ENCODE results near the gene SIRT4. TPM values are rescaled to one million over a fixed set of nuclear protein-coding genes. Genes with fewer than 3 reads are reported as not detected.
A peak's percentile ranks its signal among the peaks of the same experiment; 100 is the strongest.
"Not testable (repeated sequence)": the region's sequence is repeated elsewhere in the genome, so short reads cannot be mapped to it uniquely, and the experiment has no call there.

Gene SIRT4
- polyA plus RNA-seq, 1 donor = 3.3 TPM

DNA sequence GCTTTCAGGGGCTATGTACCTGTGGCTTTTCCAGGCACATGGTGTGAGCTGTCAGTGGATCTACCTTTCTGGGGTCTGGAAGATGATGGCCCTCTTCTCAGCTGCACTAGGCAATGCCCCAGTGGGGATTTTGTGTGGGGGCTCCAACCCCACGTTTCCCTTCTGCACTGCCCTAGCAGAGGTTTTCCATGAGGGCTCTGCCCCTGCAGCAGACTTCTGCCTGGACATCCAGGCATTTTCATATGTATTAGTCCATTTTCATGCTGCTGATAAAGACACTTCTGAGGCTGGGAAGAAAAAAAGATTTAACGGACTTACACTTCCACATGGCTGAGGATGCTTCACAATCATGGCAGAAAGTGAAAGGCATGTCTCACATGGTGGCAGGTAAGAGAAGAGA is 34.3 kb downstream of the SIRT4 start:
- not testable (repeated sequence) for DNase-seq

DNA sequence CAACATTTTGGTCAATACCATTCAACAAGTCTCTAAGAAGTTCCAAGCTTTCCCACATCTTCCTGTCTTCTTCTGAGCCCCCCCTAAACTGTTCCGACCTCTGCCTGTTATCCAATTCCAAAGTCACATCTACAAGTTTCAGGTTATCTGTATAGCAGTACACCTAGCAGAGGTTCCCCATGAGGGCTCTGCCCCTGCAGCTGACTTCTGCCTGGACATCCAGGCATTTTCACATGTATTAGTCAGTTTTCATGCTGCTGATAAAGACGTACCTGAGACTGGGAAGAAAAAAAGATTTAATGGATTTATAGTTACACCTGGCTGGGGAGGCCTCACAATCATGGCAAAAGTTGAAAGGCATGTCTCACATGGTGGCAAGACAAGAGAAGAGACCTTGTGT is 35.6 kb downstream of the SIRT4 start:
- DNase-seq = no peak

DNA sequence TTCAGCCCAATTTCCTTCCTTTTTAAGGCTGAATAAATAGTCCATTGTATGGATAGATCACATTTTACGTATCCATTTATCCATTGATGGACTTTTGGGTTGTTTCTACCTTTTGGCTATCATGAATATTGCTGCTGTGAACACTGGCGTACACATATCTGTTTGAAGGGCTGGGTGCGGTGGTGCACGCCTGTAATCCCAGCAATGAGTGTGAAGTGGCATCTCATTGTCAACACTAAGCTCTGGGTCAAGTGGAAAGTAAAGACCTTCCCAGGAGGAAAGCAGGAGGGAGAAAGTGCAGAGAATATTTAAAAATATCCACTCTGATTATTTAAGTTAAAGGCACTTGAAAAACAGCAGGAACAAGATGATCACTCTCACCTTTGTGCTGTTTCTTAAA is 37.1 kb downstream of the SIRT4 start:
- DNase-seq = no peak

DNA sequence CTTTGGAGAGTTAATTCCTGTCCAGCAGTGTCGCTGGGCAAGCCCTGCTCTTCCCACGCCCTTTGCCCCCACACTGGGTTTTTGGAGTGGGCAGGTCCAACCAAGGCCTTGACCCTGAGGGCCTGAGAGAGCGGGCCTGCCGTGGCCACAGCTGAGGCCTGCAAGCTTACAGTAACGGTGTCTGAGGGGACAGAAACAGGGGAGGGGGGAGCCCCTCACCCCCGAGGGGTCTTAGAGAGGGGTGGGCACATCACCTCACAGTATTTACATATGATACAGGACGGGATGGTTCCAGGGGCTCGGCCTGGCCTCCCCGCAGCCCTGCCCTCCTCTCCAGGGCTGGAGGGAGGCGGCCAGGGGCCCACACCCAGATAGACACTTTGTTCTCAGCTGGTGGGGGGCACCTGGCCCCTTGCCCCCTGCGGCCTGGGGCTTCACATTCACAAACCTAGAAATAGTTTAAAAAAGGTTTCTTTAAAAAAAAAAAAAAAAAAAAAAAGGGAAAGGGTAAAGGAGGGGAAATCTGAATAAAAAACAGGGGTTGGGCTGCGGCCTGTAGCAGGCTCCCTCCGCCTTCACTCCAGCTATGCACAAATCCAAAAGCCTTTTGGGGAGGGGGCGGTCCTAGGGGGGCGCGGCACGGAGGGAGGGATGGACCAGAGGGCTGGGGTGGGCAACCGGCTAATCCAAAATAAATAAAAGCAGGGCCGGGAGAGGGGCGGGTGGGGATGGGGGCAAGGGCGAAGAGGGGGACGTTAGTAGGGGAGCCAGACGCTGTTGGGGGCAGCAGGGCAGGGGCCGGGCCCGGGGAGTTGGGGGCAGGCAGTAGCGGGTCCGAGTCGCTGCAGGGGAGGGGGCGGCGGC is 40.3 kb downstream of the SIRT4 start:
- DNase-seq = no peak

DNA sequence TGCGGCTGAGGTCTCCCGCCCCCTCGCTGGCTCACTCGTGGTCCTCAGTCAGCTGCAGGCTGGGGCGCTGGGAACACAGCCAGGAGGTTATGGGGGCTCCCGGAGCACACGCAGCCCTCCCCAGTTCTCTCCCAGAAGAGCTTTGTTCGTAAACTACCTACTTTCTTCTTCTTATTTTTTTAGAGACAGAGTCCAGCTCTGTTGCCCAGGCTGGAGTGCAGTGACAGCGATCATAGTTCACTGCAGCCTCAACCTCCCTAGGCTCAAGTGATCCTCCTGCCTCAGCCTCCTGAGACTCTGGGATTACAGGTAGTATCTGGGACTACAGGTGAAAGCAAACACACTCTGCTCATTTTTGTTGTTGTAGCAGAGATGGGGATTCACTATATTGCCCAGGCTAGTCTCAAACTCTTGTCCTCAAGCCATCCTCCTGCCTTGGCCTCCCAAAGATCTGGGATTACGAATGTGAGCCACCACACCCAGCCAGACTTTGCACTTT is 41.0 kb downstream of the SIRT4 start:
- no peak for DNase-seq

DNA sequence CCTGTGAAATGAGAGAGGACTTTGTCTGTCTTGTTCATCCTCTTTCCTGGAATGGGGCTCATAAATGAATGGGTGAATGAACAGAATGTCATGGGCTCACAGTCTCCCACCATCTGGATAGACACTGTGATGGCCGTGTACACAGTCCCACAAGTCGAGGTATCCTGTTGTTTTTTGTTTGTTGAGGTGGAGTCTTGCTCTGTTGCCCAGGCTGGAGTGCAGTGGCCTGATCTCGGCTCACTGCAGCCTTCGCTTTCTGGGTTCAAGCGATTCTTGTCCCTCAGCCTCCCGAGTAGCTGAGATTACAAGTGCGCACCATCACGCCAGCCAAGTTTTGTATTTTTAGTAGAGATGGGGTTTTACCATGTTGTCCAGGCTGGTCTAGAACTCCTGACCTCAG is 41.6 kb downstream of the SIRT4 start:
- no peak for DNase-seq

DNA sequence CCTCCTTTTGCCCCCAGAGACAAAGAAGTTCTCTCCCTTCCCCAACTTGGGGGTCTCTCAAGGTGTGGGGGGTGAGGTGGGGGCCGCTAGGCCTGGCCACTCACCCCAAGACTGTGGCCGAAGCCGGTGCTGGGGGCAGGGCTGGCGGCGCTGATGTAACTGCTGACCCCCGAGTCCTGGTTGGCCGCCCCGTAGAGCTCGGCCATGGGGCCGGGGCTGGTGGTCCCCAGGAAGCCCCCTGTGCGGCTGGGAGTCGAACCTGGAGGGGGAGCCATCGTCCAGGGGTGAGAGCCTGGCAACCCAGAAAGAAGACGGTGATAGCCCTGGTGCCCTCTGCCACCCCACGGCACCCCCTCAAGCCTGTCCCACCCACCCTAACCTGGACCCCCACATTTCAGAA is 43.9 kb downstream of the SIRT4 start:
- DNase-seq = no peak

DNA sequence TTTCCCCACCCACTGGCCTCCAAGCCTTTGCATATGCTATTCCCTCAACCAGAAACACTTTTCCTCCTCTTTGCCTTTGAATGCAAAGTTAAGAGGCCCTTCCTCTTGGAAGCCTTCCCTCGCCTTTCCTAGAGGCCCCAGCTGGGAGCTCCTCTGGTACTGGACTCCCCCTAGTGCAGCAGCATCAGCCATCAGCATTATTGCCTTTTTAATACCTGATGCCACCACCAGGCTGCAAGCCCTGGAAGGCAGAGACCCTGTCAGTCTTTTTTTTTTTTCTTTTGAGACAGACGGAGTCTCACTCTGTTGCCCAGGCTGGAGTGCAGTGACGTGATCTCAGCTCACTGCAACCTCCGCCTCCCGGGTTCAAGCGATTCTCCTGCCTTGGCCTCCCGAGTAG is 44.6 kb downstream of the SIRT4 start:
- DNase-seq = no peak

DNA sequence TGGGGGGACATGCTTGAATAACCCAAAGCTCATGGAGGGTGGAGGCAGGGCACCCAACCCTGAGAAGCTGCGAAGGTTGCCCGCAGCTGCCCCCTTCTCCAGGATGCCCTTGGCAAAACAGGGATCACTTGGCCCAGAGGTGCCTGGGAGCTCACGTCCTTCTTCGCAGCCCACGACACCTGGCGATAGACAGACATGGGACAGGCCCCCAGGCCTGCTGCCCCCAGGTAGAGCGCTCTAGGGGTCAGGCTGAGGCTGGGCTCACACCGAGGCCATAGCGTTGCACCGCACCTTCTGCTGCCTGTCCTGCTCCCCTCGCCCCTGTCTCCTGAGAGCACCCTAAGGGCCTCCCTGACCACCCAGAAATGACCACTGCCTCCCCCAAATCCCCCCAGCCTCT is 45.6 kb downstream of the SIRT4 start:
- no peak for DNase-seq

DNA sequence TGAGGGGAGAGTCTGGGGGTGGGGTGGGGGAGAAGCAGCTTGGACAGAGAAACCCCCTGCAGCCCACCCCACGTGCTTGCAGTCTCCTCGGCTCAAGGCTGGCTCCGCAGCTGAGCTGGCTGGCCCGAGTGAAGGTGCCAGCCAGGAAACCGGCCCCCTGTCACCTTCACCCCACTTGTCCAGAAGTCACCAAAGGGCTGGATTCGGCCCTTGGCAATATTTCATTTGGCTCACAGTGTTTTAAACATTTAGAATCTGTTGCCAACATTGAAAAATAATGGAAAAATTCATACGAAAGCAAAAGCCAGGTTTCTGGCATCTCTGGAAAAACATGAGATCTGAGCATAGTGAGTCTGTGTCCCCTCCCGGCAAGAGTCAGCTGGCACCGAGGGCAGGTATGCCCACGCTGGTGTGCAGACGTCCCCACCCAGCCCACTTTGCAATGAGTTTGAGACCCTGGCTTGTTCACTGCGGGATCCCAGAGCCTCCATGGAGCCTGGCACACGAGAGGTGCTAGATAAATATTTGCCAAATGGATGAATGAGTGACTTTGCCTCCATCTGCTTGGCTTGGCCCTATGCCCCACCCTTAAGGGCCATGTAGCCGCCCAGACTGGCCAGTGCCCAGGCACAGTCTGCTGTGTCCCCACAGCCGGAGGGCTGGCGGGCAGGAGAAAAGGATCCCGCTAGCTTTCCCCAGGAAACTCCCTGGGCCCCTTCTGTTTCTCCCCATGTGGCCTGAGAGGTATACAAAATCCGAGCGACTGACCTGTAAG is 48.6 kb downstream of the SIRT4 start:
- no peak for DNase-seq

DNA sequence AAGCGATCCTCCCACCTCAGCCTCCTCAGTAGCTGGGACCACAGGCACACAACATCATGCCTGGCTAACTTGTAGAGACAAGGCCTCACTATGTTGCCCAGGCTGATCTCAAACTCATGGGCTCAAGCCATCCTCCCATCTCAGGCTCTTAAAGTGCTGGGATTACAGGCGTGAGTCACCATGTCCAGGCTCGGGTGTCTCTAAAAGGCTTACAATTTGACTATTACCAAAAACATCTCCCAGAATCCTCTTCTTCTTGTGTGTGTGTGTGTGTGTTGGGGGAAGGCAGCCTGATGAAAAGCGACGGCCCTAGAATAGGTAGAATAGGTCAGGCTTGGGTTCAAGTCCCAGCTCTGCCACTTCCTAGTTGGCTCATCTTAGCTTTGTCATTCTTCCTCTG is 50.0 kb downstream of the SIRT4 start:
- DNase-seq = no peak

DNA sequence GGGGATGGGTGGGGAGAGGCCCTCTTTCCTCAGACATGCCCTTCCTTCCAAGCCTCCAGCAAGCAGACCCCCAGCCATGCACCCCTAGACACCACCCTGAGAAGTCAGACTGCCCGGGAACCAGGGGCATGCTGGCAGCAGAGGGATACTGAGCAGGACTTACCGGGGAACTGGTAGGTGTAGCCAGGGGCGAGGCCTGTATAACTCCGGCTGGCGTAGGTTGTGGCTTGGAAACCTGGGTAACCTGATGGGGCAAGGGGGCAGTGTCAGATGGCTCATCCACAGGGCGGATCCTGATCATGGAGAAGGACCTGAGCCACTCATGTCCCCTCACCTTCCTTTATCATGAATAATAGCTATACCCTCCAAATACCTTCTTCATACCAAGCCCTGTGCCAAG is 51.0 kb downstream of the SIRT4 start:
- no peak for DNase-seq

DNA sequence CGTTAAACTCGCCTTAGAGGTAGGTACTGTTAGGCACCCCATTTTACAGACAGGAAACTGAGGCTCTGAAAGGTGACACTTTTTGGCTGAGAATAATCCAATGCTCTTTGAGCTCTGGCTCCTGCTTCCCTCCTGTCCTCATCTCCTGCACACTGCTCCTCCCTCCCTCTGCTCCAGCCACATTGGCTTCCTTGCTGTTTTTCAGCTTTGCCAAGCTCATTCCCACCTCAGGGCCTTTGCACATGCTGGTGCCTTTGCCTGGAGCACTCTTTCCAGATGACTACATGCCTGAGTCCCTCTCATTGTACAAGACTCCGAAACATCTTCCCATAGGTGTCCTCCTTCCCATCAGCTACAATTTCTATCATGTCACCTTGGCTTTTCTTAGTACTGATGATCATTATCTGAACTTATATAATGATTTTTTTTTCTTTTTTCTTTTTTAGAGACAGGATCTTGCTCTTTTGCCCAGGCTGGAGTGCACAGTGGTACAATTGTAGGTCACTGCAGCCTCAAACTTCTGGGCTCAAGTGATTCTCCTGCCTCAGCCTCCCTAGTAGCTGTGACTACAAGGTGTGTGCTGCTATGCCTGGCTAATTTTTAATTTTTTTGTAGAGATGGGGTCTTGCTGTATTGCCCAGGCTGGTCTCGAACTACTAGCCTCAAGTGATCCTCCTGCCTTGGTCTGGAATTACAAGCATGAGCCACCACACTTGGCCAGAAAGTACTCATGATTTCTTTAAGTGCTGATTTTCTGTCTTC is 51.6 kb downstream of the SIRT4 start:
- DNase-seq = no peak

DNA sequence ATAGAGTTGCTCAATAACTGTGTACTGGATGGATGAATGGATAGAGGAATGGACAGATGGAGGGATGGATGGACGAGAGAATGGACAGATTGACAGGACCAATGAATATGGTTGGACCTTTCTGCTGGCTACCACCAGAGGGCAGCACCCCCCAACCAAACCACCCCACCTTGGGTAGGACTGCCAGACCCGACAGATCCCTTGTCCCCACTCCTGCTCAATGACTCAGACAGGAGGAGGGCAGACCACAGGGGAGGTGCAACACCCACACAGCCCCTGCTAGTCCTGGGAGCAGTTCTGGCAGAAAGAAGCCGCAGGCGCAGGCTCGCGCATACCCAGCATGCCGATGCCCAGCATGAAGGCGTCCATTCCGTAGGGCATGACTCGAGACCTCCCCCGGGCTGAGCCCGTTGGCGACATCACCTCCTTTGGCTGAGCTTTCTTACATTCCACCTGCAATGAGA is 54.5 kb downstream of the SIRT4 start:
- peak; percentile 62 for DNase-seq

DNA sequence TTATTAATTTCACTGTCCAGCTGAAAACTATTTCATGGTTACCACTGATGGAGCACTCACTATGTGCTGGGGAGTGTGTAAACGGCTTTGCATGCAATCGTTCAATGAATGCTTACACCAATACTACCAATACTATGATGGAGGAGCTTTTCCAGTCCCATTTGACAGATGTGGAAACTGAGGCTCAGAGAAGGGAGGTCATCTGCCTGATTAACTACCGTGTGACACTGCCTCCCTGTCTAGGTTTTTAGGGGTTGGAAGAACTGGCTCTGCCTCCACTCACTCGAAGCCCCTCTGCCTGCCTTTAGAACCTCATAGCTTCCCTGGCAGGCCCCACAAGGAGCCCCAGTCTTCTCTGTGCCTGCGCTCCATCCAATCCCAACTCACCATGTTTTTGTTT is 55.0 kb downstream of the SIRT4 start:
- DNase-seq = no peak

DNA sequence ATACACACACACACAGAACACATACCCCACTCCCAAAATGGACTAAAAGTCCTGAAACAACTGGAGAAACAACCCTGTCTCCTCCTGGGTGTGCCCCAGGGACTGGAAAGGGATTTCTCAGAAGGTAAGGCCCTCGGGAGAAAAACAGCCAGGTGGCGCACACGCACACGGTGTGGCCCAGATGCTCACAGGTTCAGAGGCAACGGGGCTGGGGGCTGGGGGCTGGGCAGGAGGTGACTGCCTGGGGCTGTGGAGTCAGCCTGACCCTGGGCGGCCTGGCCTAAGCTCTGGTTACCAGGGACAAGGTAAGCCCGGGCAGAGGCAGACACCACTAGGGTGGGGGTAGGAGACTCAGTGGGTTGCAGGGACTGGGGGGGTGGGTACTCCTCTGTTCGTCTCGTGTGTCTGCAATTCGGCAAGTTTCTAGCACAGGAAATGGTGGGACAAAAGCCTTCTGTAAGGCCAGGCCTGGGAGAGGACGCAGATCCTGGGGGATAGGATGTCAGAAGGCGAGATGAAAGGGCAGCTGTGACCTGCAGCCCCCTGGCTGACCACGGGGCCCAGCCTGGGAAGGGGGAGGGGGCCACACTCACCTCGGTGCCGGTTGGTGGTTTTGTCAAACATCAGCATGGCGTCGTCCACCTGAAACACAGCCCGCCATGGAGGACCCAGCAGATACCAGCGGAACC is 56.4 kb downstream of the SIRT4 start:
- no peak for DNase-seq

DNA sequence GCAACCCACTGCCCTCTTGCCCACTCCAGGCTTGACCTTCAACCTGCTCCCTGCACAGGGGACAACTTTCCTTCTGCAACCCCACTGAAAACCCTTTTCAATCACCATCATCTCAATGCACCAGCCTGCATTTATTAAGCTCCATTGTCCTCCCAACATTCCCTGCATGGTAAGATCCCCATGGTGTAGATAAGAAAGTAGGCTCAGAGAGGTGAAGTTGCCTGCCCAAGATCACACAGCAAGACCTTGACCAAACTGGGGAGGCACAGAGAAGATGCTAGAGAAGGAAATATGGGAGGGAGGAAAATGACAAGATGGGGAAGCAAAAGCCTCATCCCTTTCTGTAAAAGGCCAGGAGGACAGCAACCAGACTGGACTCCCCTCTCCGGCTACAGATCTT is 57.0 kb downstream of the SIRT4 start:
- no peak for DNase-seq

DNA sequence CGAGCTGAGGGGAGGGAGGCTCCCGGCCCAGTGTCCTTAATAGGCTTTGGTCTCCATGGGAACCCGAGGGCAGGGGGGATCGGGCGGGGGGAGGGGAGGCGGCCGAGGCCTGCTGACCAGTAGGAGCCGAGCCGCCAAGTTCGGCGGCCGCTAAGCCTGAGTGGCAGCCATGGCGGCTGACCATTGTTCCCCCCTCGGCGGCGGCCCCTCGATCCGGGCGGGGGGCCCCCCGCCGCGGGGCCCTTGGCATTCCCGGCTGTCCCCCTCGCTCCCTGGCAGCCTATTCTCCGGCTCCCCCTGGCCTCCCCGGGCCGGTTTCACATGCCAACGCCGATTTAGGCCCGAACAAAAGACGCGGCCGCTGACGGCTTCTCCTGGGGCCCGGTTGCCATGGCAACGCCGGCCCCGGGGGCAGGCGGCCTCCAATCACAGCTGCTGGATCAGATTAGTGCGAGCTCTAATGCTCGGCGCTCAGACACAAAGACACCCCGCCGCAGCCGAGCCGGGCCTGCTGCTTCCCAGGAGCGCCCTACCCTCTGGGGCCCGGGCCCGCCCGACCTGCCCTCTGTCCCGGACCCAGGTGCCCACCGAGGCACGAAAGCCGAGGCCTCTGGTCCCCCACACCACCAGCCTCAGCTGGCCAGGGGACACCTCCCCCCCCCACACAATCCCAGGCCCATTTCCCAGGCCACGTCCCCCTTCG is 59.5 kb downstream of the SIRT4 start:
- peak; percentile 90 for DNase-seq
